ENCODE results near the gene PRMT7. TPM values are rescaled to one million over a fixed set of nuclear protein-coding genes. Genes with fewer than 3 reads are reported as not detected.

PRMT7 gene
- total and polyA plus RNA-seq, 2 donors from 2014 or later: 20.4 to 33.7 TPM

DNA sequence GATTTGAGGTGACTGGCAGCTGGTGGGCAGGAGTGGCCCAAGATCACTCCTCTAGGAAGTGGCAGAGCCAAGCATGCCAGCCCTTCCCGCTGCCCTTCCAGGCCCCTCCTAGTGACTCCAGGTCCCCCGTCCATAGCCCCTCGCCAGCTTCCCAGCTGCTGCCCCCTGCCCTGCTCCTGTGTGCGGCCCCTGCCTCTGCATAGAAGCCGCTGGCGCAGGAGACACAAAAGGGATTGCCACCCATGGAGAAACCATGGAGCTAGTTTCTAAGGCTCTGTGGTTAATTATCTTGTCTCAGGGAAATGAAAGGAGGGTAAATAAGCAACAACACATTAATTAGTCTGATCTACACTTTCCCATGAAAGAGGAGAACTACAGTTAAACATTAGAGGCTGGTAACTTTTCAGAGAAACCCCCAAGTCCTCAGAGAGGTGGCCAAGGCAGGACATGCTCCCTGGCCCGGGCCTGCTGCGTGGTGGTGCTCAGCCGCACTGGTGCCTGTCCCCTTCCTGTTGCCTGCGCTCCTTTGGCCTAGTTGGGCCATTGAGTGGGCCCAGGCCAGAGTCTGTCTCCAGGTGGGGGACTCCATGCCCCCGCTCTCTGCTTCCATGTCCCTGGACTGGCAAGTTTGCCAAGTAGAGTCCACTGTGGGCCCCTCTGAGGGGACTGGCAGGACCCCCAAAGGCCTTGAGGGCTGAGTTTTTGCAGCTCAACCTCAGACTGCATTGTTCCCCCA is 65.2 kb downstream of the PRMT7 start:
- no peaks in the 10 kb centered on the region for H3K27me3 ChIP-seq (ENCODE audit: control insufficient read depth, insufficient read depth, low read length)
- peak in 2 of 5 donors; percentile 21 to 63 for DNase-seq
- H3K36me3 ChIP-seq (ENCODE audit: control insufficient read depth in 2 of 3, insufficient read depth in 3 of 3, low read length in 3 of 3): no peaks in the 10 kb centered on the region
- intact Hi-C loops (cut with DNase I): no loop called here
- no peak overlapping the region for H3K27ac ChIP-seq (ENCODE audit: low read depth in 2 of 2, low read length in 2 of 2)
- TF ChIP-seq, protein P1, sequence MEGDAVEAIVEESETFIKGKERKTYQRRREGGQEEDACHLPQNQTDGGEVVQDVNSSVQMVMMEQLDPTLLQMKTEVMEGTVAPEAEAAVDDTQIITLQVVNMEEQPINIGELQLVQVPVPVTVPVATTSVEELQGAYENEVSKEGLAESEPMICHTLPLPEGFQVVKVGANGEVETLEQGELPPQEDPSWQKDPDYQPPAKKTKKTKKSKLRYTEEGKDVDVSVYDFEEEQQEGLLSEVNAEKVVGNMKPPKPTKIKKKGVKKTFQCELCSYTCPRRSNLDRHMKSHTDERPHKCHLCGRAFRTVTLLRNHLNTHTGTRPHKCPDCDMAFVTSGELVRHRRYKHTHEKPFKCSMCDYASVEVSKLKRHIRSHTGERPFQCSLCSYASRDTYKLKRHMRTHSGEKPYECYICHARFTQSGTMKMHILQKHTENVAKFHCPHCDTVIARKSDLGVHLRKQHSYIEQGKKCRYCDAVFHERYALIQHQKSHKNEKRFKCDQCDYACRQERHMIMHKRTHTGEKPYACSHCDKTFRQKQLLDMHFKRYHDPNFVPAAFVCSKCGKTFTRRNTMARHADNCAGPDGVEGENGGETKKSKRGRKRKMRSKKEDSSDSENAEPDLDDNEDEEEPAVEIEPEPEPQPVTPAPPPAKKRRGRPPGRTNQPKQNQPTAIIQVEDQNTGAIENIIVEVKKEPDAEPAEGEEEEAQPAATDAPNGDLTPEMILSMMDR (IDR thresholded peaks at IDR 0.05; ENCODE audit: borderline replicate concordance, extremely low read depth, insufficient read depth): no peak
- no peaks in the 10 kb centered on the region for H3K4me1 ChIP-seq (ENCODE audit: control insufficient read depth in 2 of 3, insufficient read depth in 2 of 3, low read depth in 1 of 3, low read length in 3 of 3)
- H3K9me3 ChIP-seq (ENCODE audit: control insufficient read depth in 2 of 3, insufficient read depth in 1 of 3, low read length in 3 of 3): no peaks in the 10 kb centered on the region
- no peak overlapping the region for H3K9ac ChIP-seq (ENCODE audit: low read length in 3 of 3)
- FAIRE-seq: no peak
- H3K4me3 ChIP-seq (ENCODE audit: low read length in 3 of 3): no peak overlapping the region

DNA sequence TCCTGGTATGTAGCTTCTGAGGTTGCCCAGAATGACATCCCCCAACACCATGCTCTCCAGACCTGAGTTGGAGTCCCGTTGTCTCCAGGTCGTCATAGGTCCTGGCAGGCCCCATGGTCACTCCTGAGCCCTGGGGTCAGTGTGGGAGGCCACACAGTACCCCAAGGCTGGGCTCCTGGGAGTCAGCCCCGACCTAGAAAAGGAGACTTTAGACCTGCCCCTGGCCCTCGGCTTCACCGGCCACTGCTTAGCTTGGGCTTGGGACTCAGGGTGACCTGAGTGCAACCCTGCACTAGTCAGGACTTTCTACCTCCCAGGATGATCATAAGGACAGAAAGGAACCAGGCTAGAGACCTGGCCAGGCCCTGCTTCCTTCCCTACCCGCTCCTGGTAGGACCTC is 65.8 kb downstream of the PRMT7 start:
- intact Hi-C loops (cut with DNase I): no loop called here
- Histone ChIP-seq H3K36me3 (ENCODE audit: control insufficient read depth in 2 of 3, insufficient read depth in 3 of 3, low read length in 3 of 3) (no peaks in the 10 kb centered on the region), H3K27ac (ENCODE audit: low read depth in 2 of 2, low read length in 2 of 2) (no peak overlapping the region), H3K9ac (ENCODE audit: low read length in 3 of 3) (no peak overlapping the region), H3K9me3 (ENCODE audit: control insufficient read depth in 2 of 3, insufficient read depth in 1 of 3, low read length in 3 of 3) (no peaks in the 10 kb centered on the region), H3K27me3 (ENCODE audit: control insufficient read depth, insufficient read depth, low read length) (no peaks in the 10 kb centered on the region), H3K4me3 (ENCODE audit: low read length in 3 of 3) (no peak overlapping the region), H3K4me1 (ENCODE audit: control insufficient read depth in 2 of 3, insufficient read depth in 2 of 3, low read depth in 1 of 3, low read length in 3 of 3) (no peaks in the 10 kb centered on the region)
- FAIRE-seq (no peak), DNase-seq (peak in 2 of 5 donors; percentile 28 to 48)
- TF ChIP-seq, protein P1 (IDR thresholded peaks at IDR 0.05; ENCODE audit: borderline replicate concordance, extremely low read depth, insufficient read depth): no peak

DNA sequence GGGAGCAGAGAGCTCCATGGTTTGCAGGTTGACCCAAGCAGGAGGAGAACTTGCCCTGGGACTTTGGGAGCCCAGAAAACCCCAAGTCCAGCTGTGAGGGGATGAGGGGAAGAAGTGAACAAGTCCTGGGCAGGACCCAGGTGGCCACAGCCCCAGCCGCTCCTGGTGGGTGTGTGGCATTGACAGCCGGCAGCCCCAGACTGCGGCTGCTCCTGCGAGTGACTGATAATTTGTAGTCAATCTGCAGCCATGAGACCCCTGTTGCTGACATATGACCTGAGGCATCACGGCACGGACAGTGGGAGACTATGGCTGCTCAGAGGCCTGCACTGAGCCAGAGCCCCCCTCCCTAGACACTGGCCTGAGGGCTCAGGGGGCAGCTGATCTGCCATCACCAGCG is 66.4 kb downstream of the PRMT7 start:
- no peak for FAIRE-seq
- Histone ChIP-seq H3K4me1 (ENCODE audit: control insufficient read depth in 2 of 3, insufficient read depth in 2 of 3, low read depth in 1 of 3, low read length in 3 of 3) (no peaks in the 10 kb centered on the region), H3K27ac (ENCODE audit: low read depth in 2 of 2, low read length in 2 of 2) (no peak overlapping the region), H3K4me3 (ENCODE audit: low read length in 3 of 3) (no peak overlapping the region), H3K9me3 (ENCODE audit: control insufficient read depth in 2 of 3, insufficient read depth in 1 of 3, low read length in 3 of 3) (no peaks in the 10 kb centered on the region), H3K9ac (ENCODE audit: low read length in 3 of 3) (no peak overlapping the region), H3K36me3 (ENCODE audit: control insufficient read depth in 2 of 3, insufficient read depth in 3 of 3, low read length in 3 of 3) (no peaks in the 10 kb centered on the region), H3K27me3 (ENCODE audit: control insufficient read depth, insufficient read depth, low read length) (no peaks in the 10 kb centered on the region)
- intact Hi-C loops (cut with DNase I): no loop called here
- DNase-seq: peak in 2 of 5 donors; percentile 31 to 39
- TF ChIP-seq, protein P1 (IDR thresholded peaks at IDR 0.05; ENCODE audit: borderline replicate concordance, extremely low read depth, insufficient read depth): no peak
